Muscle layer of duodenum (tissue), 2 donors: ENCODE results near the gene MEOX1.

Source experiments
- H3K27ac ChIP-seq: one replicate; pipeline ENCODE4 v1.7.0; 2013; ENCODE audit warnings: mild to moderate bottlenecking, low read length
- H3K27me3 ChIP-seq: one replicate; pipeline ENCODE4 v1.7.0; 2013; ENCODE audit warnings: low read depth, mild to moderate bottlenecking, control low read depth, low read length
- H3K36me3 ChIP-seq, 2 donors: one replicate each; pipeline ENCODE4 v1.7.0; 2013; ENCODE audit warnings: low read length in 2 of 2, control low read depth in 1 of 2, mild to moderate bottlenecking in 1 of 2; ENCODE audit not compliant: insufficient read depth in 2 of 2, control insufficient read depth in 1 of 2
- H3K4me1 ChIP-seq, 2 donors: one replicate each; pipeline ENCODE4 v1.7.0; 2013; ENCODE audit warnings: low read length in 2 of 2, mild to moderate bottlenecking in 2 of 2, control low read depth in 1 of 2, moderate library complexity in 1 of 2; ENCODE audit not compliant: insufficient read depth in 2 of 2, control insufficient read depth in 1 of 2
- H3K4me3 ChIP-seq, 2 donors: one replicate each; pipeline ENCODE4 v1.7.0; 2013; ENCODE audit warnings: low read length in 2 of 2, low read depth in 1 of 2, mild to moderate bottlenecking in 1 of 2
- H3K9me3 ChIP-seq, 2 donors: one replicate each; pipeline ENCODE4 v1.7.0; 2013; ENCODE audit warnings: low read length in 2 of 2, control low read depth in 1 of 2, mild to moderate bottlenecking in 1 of 2; ENCODE audit not compliant: control insufficient read depth in 1 of 2
- donor health status: healthy.

MEOX1 gene

DNA sequence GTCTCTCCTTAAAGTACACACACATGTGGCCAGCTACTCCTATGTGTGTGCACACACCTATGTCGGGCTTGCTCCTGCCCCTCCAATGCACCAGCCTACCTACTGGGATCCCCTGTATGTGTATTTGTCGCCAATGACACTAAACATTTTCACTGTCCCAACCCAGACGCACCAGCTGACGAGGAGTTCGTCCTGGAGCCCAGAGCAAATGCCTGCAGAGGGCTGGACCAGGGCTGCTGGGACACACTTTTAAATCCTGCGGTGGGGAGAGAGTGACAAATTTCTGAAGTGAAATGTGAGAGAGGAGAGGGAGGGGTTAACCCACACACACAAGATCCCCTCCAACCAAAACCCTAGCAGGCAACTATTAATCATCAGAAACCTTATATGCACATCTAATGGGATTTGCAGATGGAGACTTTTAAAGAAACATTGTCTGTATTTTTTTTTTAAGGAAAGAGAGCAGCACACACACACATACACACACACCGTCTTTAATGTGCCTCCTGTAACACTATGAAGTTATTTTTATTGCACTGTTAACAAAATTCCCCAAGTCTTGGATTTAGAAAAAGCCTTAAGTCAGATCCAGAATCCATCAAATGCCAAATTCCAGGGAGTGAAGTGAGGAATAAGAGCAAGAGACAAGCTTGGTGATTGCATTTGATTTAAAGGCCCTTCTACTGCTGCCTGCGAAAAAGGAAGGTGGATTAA, at the start of gene MEOX1:
TSS of gene MEOX1 (minus strand) at position 224 of the 714 bp plus-strand sequence. CDS start 388 bp downstream, outside the sequence.
- peaks cover 0 to 6% of the 10 kb centered on the region in 2 donors for H3K4me1 ChIP-seq
- peak within 1 kb of the TSS; percentile 16 to 37 for H3K4me3 ChIP-seq
- H3K27me3 ChIP-seq, result no peaks in the 10 kb centered on the region
- H3K36me3 ChIP-seq, result no peaks in the 10 kb centered on the region
- H3K9me3 ChIP-seq, result no peaks in the 10 kb centered on the region
- H3K27ac ChIP-seq, result no peak within 1 kb of the TSS

DNA sequence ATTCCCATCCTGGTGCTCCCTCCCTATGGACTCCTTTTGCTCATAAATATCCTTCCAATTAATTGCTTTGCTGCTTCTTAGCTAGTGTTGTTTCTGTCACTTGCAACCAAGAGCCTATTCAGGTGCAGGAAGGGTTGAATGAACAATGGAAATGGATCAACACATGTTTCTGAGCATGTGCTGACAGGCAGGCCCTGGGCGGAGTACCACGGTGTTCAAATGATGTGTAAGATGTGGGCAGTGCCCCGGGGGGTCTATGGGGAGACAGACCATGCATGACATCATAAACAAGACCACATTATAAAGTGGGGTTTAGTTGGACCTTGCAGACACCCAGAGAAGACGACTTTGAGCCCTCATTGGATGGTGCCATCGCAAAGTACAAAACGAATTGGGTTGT, 48.4 kb upstream of the MEOX1 start:
- Histone ChIP-seq H3K27ac (no peak overlapping the region), H3K9me3 (no peaks in the 10 kb centered on the region), H3K4me3 (no peak overlapping the region), H3K27me3 (peaks cover 3% of the 10 kb centered on the region), H3K4me1 (peaks cover 0 to 11% of the 10 kb centered on the region in 2 donors), H3K36me3 (no peaks in the 10 kb centered on the region)

DNA sequence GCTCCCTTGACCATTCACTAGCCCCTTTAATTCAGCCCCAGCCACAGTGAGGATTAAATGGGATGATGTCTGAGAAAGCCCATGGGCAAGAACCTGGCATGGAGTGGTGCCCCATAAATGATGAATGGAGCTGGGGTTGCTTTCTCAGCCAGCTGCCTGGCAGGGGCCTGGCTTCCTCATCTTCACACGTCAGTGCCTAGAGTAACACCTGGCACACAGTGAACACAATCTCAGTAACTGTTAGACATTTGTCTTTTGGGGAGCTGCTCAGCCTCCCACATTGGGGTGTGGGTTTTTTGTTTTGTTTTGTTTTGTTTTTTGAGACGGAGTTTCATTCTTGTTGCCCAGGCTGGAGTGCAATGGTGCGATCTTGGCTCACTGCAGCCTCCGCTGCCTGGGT, 47.5 kb upstream of the MEOX1 start:
- Histone ChIP-seq H3K27me3 (peaks cover 3% of the 10 kb centered on the region), H3K4me1 (peaks cover 0 to 11% of the 10 kb centered on the region in 2 donors), H3K9me3 (no peaks in the 10 kb centered on the region), H3K36me3 (no peaks in the 10 kb centered on the region), H3K4me3 (no peak overlapping the region), H3K27ac (no peak overlapping the region)

DNA sequence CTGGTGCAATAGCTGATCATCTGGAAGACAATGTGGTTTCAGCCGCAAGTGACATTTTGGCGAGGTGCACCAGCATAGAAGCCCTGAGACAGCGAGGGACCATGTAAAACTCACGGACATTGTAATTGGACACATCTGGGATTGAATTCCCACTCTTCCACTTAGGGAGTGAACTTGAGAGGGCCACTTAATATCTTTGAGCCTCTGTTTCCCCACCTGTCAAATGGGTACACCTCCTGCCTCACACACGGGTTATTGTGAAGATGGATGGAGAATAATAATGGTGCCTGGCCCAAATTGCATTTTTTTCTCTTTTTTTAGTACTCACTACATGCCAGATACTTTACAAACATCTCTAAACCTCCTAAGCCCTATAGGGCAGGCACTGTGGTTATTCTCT, 45.5 kb upstream of the MEOX1 start:
- H3K9me3 ChIP-seq, result no peaks in the 10 kb centered on the region
- H3K27me3 ChIP-seq, result peaks cover 3% of the 10 kb centered on the region
- no peaks in the 10 kb centered on the region for H3K4me1 ChIP-seq
- no peak overlapping the region for H3K27ac ChIP-seq
- H3K4me3 ChIP-seq, result no peak overlapping the region
- no peaks in the 10 kb centered on the region for H3K36me3 ChIP-seq

DNA sequence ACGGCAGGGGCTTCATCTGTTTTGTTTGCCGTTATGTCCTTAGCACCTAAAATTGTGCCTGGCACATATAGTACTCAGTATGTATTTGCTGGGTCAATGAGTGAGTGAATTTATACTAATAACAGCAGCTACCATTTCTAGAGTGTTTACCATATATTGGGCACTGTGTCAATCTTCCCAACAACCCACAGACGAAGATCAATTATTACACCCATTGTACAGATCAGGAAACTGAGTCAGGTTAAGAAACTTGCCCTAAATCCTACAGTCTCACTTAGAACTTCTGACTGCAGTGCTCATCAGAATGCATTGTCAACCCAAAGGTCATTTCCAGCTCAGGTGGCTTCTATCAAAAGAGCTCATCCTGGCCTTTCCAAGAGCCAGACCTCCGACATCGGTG, 44.5 kb upstream of the MEOX1 start:
- no peaks in the 10 kb centered on the region for H3K9me3 ChIP-seq
- no peak overlapping the region for H3K4me3 ChIP-seq
- H3K27ac ChIP-seq, result no peak overlapping the region
- H3K27me3 ChIP-seq, result peaks cover 3% of the 10 kb centered on the region
- no peaks in the 10 kb centered on the region for H3K4me1 ChIP-seq
- H3K36me3 ChIP-seq, result no peaks in the 10 kb centered on the region

DNA sequence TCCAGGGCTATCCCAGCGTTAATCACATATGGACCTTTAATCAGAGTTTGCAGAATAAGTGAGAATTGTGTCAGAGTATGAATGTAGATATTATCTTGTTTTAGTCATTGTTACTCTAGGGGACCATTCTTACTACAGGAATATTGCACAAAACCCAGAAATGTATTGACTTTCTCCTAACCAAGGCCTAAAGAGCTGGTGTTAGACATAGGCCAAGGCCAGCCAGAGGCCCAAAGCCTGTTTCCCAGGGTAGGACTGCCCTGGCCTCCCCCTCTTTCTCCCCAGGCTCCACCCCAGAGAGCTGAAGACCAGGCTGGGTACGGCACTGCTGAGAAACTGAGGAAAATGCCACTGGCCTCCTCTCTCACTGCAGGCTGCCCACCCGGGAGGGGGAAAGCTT, 41.9 kb upstream of the MEOX1 start:
- no peak overlapping the region for H3K27ac ChIP-seq
- H3K4me3 ChIP-seq, result no peak overlapping the region
- no peaks in the 10 kb centered on the region for H3K4me1 ChIP-seq
- H3K36me3 ChIP-seq, result no peaks in the 10 kb centered on the region
- no peaks in the 10 kb centered on the region for H3K9me3 ChIP-seq
- peaks cover 3% of the 10 kb centered on the region for H3K27me3 ChIP-seq

DNA sequence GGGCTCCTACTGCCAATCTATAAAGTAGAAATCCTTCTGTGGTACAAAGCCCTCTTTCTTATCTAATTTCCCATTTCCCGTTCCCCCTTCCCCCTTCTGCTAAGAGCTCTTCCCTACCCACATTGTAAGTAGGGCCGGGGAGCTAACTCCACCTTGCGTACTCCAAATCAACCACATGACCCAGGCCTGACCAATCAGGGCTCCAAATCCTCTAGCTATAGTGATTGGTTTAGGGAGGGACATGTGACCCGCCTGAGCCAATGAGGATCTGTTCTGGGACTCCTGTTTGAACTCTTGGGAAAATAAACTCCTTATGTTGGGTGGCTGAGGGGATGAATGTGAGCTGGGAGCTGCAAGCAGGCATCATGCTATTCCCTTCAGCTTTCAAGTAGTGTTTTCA, 40.9 kb upstream of the MEOX1 start:
- H3K9me3 ChIP-seq, result no peaks in the 10 kb centered on the region
- no peaks in the 10 kb centered on the region for H3K4me1 ChIP-seq
- no peaks in the 10 kb centered on the region for H3K36me3 ChIP-seq
- peaks cover 3% of the 10 kb centered on the region for H3K27me3 ChIP-seq
- H3K4me3 ChIP-seq, result no peak overlapping the region
- H3K27ac ChIP-seq, result no peak overlapping the region

DNA sequence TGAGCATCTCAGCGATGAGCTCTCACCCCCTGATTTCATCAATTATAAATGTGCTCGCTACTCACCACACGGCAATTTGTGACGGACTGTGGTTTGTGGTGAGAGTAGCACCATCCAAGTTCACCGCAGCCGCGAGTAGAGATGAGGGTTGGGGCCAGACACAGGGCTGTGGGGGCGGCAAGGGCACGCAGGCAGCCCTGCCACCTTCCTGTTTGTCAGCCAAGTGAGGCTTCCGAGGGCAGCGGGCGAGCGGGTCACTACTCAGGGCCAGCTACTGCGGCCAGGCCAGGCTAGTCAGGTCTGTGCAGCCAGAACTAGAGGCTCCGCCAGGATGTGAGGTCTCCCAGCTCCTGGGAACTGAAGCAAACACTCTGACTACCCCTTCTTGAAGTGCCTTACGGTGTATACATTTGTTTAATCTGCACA, 39.6 kb upstream of the MEOX1 start:
- Histone ChIP-seq H3K9me3 (no peaks in the 10 kb centered on the region), H3K27me3 (no peaks in the 10 kb centered on the region), H3K4me3 (no peak overlapping the region), H3K4me1 (peaks cover 0 to 5% of the 10 kb centered on the region in 2 donors), H3K36me3 (no peaks in the 10 kb centered on the region), H3K27ac (no peak overlapping the region)

DNA sequence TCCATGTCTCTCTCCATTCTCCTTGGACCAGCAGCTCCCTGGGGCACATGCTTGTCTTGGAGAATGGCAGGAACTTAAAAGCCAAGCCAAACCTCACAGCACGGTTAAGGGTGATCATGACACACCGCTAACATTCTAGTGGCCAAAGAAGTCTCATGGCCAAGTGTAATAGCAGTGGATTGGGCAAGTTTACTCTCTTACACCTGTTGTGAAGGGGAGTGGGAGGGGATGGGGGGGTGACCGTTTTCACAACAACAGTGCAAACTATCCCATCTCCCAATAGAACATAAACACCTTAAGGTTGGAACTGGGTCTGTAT, 37.7 kb upstream of the MEOX1 start:
- Histone ChIP-seq H3K36me3 (no peaks in the 10 kb centered on the region), H3K9me3 (no peaks in the 10 kb centered on the region), H3K4me3 (no peak overlapping the region), H3K4me1 (peaks cover 0 to 12% of the 10 kb centered on the region in 2 donors), H3K27ac (no peak overlapping the region), H3K27me3 (no peaks in the 10 kb centered on the region)

DNA sequence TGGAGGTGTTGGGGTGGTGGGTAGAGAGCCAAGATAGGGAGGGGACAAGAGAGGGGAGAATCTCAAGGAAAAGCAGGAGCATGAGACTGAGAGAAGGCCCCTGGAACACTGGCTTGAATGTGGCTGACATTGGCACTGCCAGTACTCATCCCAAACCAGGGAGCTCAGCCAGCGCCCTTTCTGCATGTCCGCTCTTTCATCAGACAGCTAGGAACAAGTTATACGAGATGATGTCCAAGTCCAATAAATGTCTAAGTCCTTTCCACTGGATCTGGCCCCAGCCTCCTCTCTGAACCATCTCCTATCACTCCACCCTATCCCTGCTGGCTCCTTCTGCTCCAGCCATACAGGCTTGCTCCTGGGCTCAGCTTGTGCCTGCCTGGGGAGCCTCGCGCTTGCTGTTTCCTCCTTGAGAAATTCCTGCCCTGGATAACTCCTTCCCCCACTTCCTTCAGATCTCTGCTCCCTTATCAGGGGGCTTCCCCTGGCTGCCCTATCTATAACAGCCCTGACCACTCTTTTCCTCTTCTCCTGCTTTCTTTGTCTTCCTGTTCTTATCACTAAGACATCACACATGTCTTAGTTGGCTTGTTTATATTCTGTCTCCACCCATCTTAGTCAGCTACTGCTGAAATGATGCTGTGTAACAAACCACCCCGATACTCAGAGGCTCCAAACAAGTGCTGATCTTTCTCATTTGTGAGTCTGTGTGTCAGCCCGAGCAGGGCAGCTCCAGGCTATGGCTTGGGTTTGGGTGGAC, 37.1 kb upstream of the MEOX1 start:
- Histone ChIP-seq H3K9me3 (no peaks in the 10 kb centered on the region), H3K4me1 (peaks cover 0 to 12% of the 10 kb centered on the region in 2 donors), H3K27me3 (no peaks in the 10 kb centered on the region), H3K27ac (no peak overlapping the region), H3K36me3 (no peaks in the 10 kb centered on the region), H3K4me3 (no peak overlapping the region)

DNA sequence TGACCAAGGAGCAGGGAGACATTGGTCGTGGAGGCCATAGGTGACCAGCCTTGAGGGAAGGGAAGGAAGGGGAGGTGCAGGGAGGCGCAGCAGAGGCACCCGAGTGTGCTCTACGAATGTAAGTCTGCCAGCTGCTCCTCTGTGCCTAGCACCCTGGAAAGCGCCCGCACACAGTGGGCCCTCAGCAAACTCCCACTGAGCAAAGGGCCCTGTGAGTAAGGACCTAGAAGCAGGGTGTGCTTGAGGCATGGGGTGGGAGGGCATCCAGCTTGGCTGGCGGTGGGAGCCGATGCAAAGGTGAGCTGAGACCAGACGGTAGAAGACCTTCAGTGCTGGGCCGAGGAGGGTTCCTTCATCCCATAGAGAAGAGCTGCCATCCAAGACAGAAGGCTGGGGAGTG, 36.2 kb upstream of the MEOX1 start:
- H3K27ac ChIP-seq, result no peak overlapping the region
- no peaks in the 10 kb centered on the region for H3K9me3 ChIP-seq
- H3K27me3 ChIP-seq, result no peaks in the 10 kb centered on the region
- peaks cover 0 to 12% of the 10 kb centered on the region in 2 donors for H3K4me1 ChIP-seq
- no peak overlapping the region for H3K4me3 ChIP-seq
- H3K36me3 ChIP-seq, result no peaks in the 10 kb centered on the region
